H1 (cell line): ENCODE measurements around the gene ACYP1. TPM values are rescaled to one million over a fixed set of nuclear protein-coding genes. Genes with fewer than 3 reads are reported as not detected.

ENCODE experiments used
- CTCF ChIA-PET: fragments of 300-600 bp; sonication (Branson Sonifier 250); formaldehyde crosslinking; loops from one replicate; lab custom pipeline; 2021; ENCODE audit not compliant: partially characterized antibody; lab: Charles Lee
- POLR2A ChIA-PET: fragments of 300-600 bp; sonication (Branson Sonifier 250); formaldehyde crosslinking; loops from one replicate; lab custom pipeline; 2021; ENCODE audit warnings: inconsistent platforms; ENCODE audit not compliant: partially characterized antibody; lab: Charles Lee
- DNase-seq, 2 experiments: peaks; one replicate each; pipeline versions ENCODE4 v3.0.0 to v3.0.0-alpha.2; 2010 to 2022; ENCODE audit warnings: low spot score in 2 of 2, low read depth in 1 of 2, mixed read lengths in 1 of 2
- FAIRE-seq: peaks from 2 replicates; lab custom pipeline; 2011; peaks lifted over from hg19 to GRCh38; lab: Jason Lieb, UNC
- H2AFZ ChIP-seq: 2 replicates; pipeline ENCODE4 v1.8.1; 2012; ENCODE audit warnings: low read length, inconsistent platforms
- H2AK5ac ChIP-seq: 2 replicates; pipeline ENCODE4 v1.6.1; 2013; ENCODE audit warnings: low read depth, low read length
- H2BK120ac ChIP-seq: replicated peaks from 2 replicates; pipeline ENCODE3; 2013; ENCODE audit warnings: low read depth, low read length, inconsistent platforms
- H2BK12ac ChIP-seq: 2 replicates; pipeline ENCODE4 v1.6.1; 2013; ENCODE audit warnings: low read depth, low read length
- H2BK15ac ChIP-seq: 2 replicates; pipeline ENCODE4 v1.6.1; 2013; ENCODE audit warnings: low read length
- H2BK20ac ChIP-seq: 2 replicates; pipeline ENCODE4 v1.6.1; 2013; ENCODE audit warnings: low read length
- H2BK5ac ChIP-seq: 2 replicates; pipeline ENCODE4 v1.6.1; 2013; ENCODE audit warnings: low read depth, low read length
- H3K14ac ChIP-seq: 2 replicates; pipeline ENCODE4 v1.6.1; 2013; ENCODE audit warnings: inconsistent platforms; ENCODE audit not compliant: insufficient read length
- H3K18ac ChIP-seq: 2 replicates; pipeline ENCODE4 v1.6.1; 2013; ENCODE audit warnings: low read length; ENCODE audit errors: extremely low read depth
- H3K23ac ChIP-seq: 2 replicates; pipeline ENCODE4 v1.6.1; 2013; ENCODE audit warnings: inconsistent platforms; ENCODE audit not compliant: insufficient read length
- H3K23me2 ChIP-seq: 2 replicates; pipeline ENCODE4 v1.6.1; 2013; ENCODE audit warnings: low read depth, low read length
- H3K27ac ChIP-seq: 2 replicates; pipeline ENCODE4 v1.6.1; 2011; ENCODE audit warnings: low read depth, low read length, inconsistent platforms
- H3K27me3 ChIP-seq, 4 experiments: replicated peaks in 1 of 4; 1 replicate in 1 of 4; 2 replicates in 3 of 4; pipeline versions ENCODE4 v1.6.1 to v1.8.1; 2011 to 2013; ENCODE audit warnings: low read length in 3 of 4, mild to moderate bottlenecking in 3 of 4, inconsistent platforms in 2 of 4, mixed read lengths in 2 of 4, moderate library complexity in 1 of 4; ENCODE audit not compliant: control insufficient read depth in 3 of 4, insufficient read depth in 3 of 4; ENCODE audit errors: extremely low read depth in 1 of 4
- H3K36me3 ChIP-seq, 4 experiments: 2 replicates each; pipeline versions ENCODE4 v1.6.1 to v1.8.1; 2011 to 2013; ENCODE audit warnings: mild to moderate bottlenecking in 4 of 4, low read length in 3 of 4, moderate library complexity in 2 of 4, control low read depth in 1 of 4, inconsistent platforms in 1 of 4; ENCODE audit not compliant: insufficient read depth in 4 of 4, control insufficient read depth in 2 of 4
- H3K4ac ChIP-seq: replicated peaks from 2 replicates; pipeline ENCODE3; 2013; ENCODE audit warnings: low read length, low read depth, mixed read lengths, inconsistent platforms; ENCODE audit not compliant: insufficient read length
- H3K4me1 ChIP-seq, 4 experiments: replicated peaks in 1 of 4; 1 replicate in 1 of 4; 2 replicates in 3 of 4; pipeline versions ENCODE4 v1.6.1 to v1.8.1; 2011 to 2013; ENCODE audit warnings: low read length in 3 of 4, inconsistent platforms in 2 of 4, mixed read lengths in 1 of 4; ENCODE audit not compliant: insufficient read depth in 4 of 4, control insufficient read depth in 3 of 4
- H3K4me2 ChIP-seq, 2 experiments: 2 replicates each; pipeline versions ENCODE4 v1.6.1 to v1.8.1; 2011 to 2013; ENCODE audit warnings: low read depth in 2 of 2, low read length in 2 of 2, control low read depth in 1 of 2, inconsistent platforms in 1 of 2, mild to moderate bottlenecking in 1 of 2; ENCODE audit not compliant: insufficient read depth in 1 of 2
- H3K4me3 ChIP-seq, 4 experiments: fragments of 200-600, 300-600 bp in 1 of 4; sonication (generic), shearing (Covaris generic), sonication (Bioruptor Twin) in 1 of 4; 2 replicates each; pipeline versions ENCODE4 v1.5.1 to v1.8.1; 2011 to 2016; ENCODE audit warnings: low read length in 4 of 4, low read depth in 3 of 4, control low read depth in 2 of 4, inconsistent platforms in 2 of 4, mild to moderate bottlenecking in 2 of 4, mixed read lengths in 1 of 4, moderate library complexity in 1 of 4; ENCODE audit not compliant: insufficient read depth in 2 of 4; ENCODE audit errors: extremely low read depth in 1 of 4
- H3K56ac ChIP-seq: replicated peaks from 2 replicates; pipeline ENCODE3; 2013; ENCODE audit warnings: low read depth, mild to moderate bottlenecking, mixed read lengths, low read length, inconsistent platforms; ENCODE audit not compliant: insufficient read length
- H3K79me1 ChIP-seq: 2 replicates; pipeline ENCODE4 v1.6.1; 2013; ENCODE audit warnings: low read depth, low read length, control low read depth
- H3K79me2 ChIP-seq, 2 experiments: 2 replicates each; pipeline versions ENCODE4 v1.6.1 to v1.8.1; 2012 to 2013; ENCODE audit warnings: low read length in 2 of 2, mild to moderate bottlenecking in 2 of 2, inconsistent platforms in 1 of 2; ENCODE audit not compliant: insufficient read depth in 2 of 2, control insufficient read depth in 1 of 2
- H3K9ac ChIP-seq, 4 experiments: replicated peaks in 1 of 4; 1 replicate in 1 of 4; 2 replicates in 3 of 4; pipeline versions ENCODE4 v1.6.1 to v1.8.1; 2011 to 2013; ENCODE audit warnings: low read depth in 3 of 4, low read length in 3 of 4, control low read depth in 2 of 4, mild to moderate bottlenecking in 2 of 4, moderate library complexity in 2 of 4, inconsistent platforms in 1 of 4; ENCODE audit errors: extremely low read depth in 1 of 4
- H3K9me3 ChIP-seq, 2 experiments: 2 replicates each; pipeline versions ENCODE4 v1.6.1 to v1.8.1; 2012 to 2013; ENCODE audit warnings: mild to moderate bottlenecking in 2 of 2, moderate library complexity in 2 of 2, control low read depth in 1 of 2, inconsistent platforms in 1 of 2, low read depth in 1 of 2, low read length in 1 of 2, mixed read lengths in 1 of 2; ENCODE audit not compliant: insufficient read depth in 2 of 2
- H4K20me1 ChIP-seq, 2 experiments: replicated peaks in 1 of 2; 2 replicates each; pipeline versions ENCODE3 to v1.8.1; 2011 to 2013; ENCODE audit warnings: inconsistent platforms in 2 of 2, low read length in 2 of 2, mild to moderate bottlenecking in 1 of 2; ENCODE audit not compliant: insufficient read depth in 2 of 2, control insufficient read depth in 1 of 2
- H4K5ac ChIP-seq: 2 replicates; pipeline ENCODE4 v1.6.1; 2013; ENCODE audit warnings: low read length, low read depth, mixed read lengths, inconsistent platforms; ENCODE audit not compliant: insufficient read length
- H4K8ac ChIP-seq: 2 replicates; pipeline ENCODE4 v1.8.0; 2013; ENCODE audit warnings: mild to moderate bottlenecking, moderate library complexity, low read length, inconsistent platforms; ENCODE audit not compliant: insufficient read depth; ENCODE audit errors: extremely low read depth
- H4K91ac ChIP-seq: replicated peaks from 2 replicates; pipeline ENCODE3; 2013; ENCODE audit warnings: low read length, mixed read lengths, inconsistent platforms; ENCODE audit not compliant: insufficient read length
- ASH2L ChIP-seq: fragments of 200-600, 300-600 bp; sonication (generic); IDR thresholded peaks from one replicate; pipeline ENCODE4 v1.7.1; 2017; ENCODE audit warnings: low read length
- CBX5 ChIP-seq: fragments of 300-800, 300-1000 bp; sonication (generic); IDR thresholded peaks from 2 replicates; pipeline ENCODE4 v1.7.1; 2016; ENCODE audit warnings: antibody characterized with exemption, low read length, low read depth
- CBX8 ChIP-seq: fragments of 300-800, 300-1000 bp; sonication (generic); IDR thresholded peaks from 2 replicates; pipeline ENCODE4 v1.7.1; 2016; ENCODE audit warnings: low read depth, low read length, borderline replicate concordance
- CTBP2 ChIP-seq: IDR thresholded peaks from 2 replicates; pipeline ENCODE4 v1.7.0; 2011; ENCODE audit warnings: borderline replicate concordance, mild to moderate bottlenecking, moderate library complexity, mixed read lengths, low read length; ENCODE audit not compliant: insufficient read depth, insufficient read length
- FOSL1 ChIP-seq: IDR thresholded peaks from 2 replicates; pipeline ENCODE4 v1.6.1; 2011; ENCODE audit warnings: mild to moderate bottlenecking, low read depth, low read length, moderate library complexity; ENCODE audit not compliant: insufficient read depth
- JUN ChIP-seq: IDR thresholded peaks from 2 replicates; pipeline ENCODE4 v1.6.1; 2011; ENCODE audit warnings: low read depth, mild to moderate bottlenecking, improper control_type of control experiment, low read length
- KDM1A ChIP-seq: fragments of 200-600, 300-600 bp; sonication (generic); IDR thresholded peaks from 2 replicates; pipeline ENCODE4 v1.7.1; 2016; ENCODE audit warnings: mild to moderate bottlenecking, low read length, borderline replicate concordance
- SAP30 ChIP-seq: fragments of 300-600 bp; sonication (generic); IDR thresholded peaks from 2 replicates; pipeline ENCODE4 v1.7.1; 2012; ENCODE audit warnings: low read length, moderate library complexity, mild to moderate bottlenecking, inconsistent platforms; ENCODE audit not compliant: insufficient read depth, insufficient replicate concordance
- SIRT6 ChIP-seq: IDR thresholded peaks from one replicate; pipeline ENCODE4 v1.7.1; 2012; ENCODE audit warnings: low read length, inconsistent platforms
- SP1 ChIP-seq: IDR thresholded peaks from 2 replicates; pipeline ENCODE4 v1.6.1; 2011; ENCODE audit warnings: low read depth, low read length
- SRF ChIP-seq: IDR thresholded peaks from 2 replicates; pipeline ENCODE4 v1.6.1; 2011; ENCODE audit warnings: mild to moderate bottlenecking, low read depth, low read length, moderate library complexity
- YY1 ChIP-seq: IDR thresholded peaks from 2 replicates; pipeline ENCODE4 v1.6.1; 2011; ENCODE audit warnings: low read depth, mild to moderate bottlenecking, low read length
- WGBS, 2 experiments: shearing (Covaris generic) in 1 of 2; methylation state at CpG; one replicate each; pipeline versions ENCODE4 v1.1.6 to v1.1.7; 2013 to 2015; ENCODE audit warnings: low lambda C conversion rate in 2 of 2, mixed read lengths in 2 of 2, inconsistent platforms in 1 of 2, low coverage in 1 of 2, missing lambda C conversion rate in 1 of 2; ENCODE audit not compliant: insufficient replicate concordance in 2 of 2, insufficient coverage in 1 of 2, insufficient read length in 1 of 2; ENCODE audit errors: extremely low coverage in 1 of 2, missing lambda C conversion rate in 1 of 2; 5-methylcytosine and 5-hydroxymethylcytosine counted together
- polyA plus RNA-seq, 7 experiments: library from polyadenylated mRNA; depleted of rRNA in 3 of 7; stranded (reverse) in 5 of 7; unstranded in 2 of 7; fragments of >200 nt in 5 of 7; fragments of 200-250 nt in 2 of 7; gene quantifications; 1 replicate in 5 of 7; 2 replicates in 1 of 7; 4 replicates in 1 of 7; pipeline versions ENCODE4 v1.2.1 to v1.2.3, GENCODE V29; 2011 to 2013; ENCODE audit warnings: missing spikeins in 2 of 7, mixed read lengths in 2 of 7
- total RNA-seq: library from RNA; stranded (reverse); fragmentation: NEBNext Ultra II Directional; extraction: Animal tissue kit (Norgen Biotek cat#: 25700); gene quantifications from 2 replicates; pipeline ENCODE4 v1.2.1, GENCODE V29; 2021
- TF ChIP-seq, protein P1 (sequence below): IDR thresholded peaks from 2 replicates; pipeline ENCODE4 v1.6.1; 2012; ENCODE audit warnings: low read length, inconsistent platforms

The ACYP1 gene
- total and polyA plus RNA-seq, 2 of the 8 experiments (the other 6 are each of a cell fraction or from before 2014, with no cell fraction given): 22.3 to 24.8 TPM

DNA sequence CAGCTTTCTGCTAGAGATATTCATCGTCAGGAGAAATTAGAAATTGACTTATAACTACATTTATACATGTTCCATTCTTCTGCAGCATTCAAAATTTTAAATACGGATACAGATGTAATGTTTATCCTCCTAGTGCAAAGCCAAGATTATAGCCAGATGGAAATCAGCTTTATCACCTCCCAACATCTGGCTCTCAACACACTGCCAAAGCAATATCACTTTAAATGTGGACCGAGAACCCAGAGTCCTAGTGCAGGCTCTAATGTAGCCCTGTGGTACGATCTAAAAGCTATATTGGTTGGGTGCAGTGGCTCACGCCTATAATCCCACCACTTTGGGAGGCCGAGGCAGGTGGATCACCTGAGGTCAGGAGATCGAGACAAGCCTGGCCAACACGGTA is 19.1 kb downstream of the ACYP1 start:
- no peak for FAIRE-seq
- no peak for DNase-seq
- POLR2A ChIA-PET: interaction anchor here (1.2 to 1.7 kb wide), 4 partner anchors 19 to 65 kb away, joined by 3 to 4 read pairs (median 3); partner anchors contain the start of gene ACYP1
- TF ChIP-seq, protein P1, sequence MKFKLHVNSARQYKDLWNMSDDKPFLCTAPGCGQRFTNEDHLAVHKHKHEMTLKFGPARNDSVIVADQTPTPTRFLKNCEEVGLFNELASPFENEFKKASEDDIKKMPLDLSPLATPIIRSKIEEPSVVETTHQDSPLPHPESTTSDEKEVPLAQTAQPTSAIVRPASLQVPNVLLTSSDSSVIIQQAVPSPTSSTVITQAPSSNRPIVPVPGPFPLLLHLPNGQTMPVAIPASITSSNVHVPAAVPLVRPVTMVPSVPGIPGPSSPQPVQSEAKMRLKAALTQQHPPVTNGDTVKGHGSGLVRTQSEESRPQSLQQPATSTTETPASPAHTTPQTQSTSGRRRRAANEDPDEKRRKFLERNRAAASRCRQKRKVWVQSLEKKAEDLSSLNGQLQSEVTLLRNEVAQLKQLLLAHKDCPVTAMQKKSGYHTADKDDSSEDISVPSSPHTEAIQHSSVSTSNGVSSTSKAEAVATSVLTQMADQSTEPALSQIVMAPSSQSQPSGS: no peak
- no peak for TF ChIP-seq CBX8
- TF ChIP-seq SP1: no peak
- no peak for TF ChIP-seq JUN
- no peak for TF ChIP-seq SAP30
- no peak for TF ChIP-seq SIRT6
- no peak for TF ChIP-seq SRF
- TF ChIP-seq CTBP2: no peak
- TF ChIP-seq KDM1A: no peak
- no peak for TF ChIP-seq ASH2L
- no peak for TF ChIP-seq FOSL1
- no peak for TF ChIP-seq YY1
- no peak for TF ChIP-seq CBX5

More for the DNA sequence above, 19.1 kb downstream of the ACYP1 start:
- H2BK5ac ChIP-seq: no peak overlapping the region
- no peaks in the 10 kb centered on the region for H3K27me3 ChIP-seq
- H4K20me1 ChIP-seq: no peaks in the 10 kb centered on the region
- H4K5ac ChIP-seq: no peak overlapping the region
- H3K23me2 ChIP-seq: no peaks in the 10 kb centered on the region
- H3K23ac ChIP-seq: no peak overlapping the region
- no peak overlapping the region for H2BK15ac ChIP-seq
- no peaks in the 10 kb centered on the region for H3K79me1 ChIP-seq
- no peak overlapping the region for H3K18ac ChIP-seq
- H2BK120ac ChIP-seq: no peak overlapping the region
- H3K56ac ChIP-seq: no peak overlapping the region
- no peak overlapping the region for H3K4me3 ChIP-seq
- H3K9me3 ChIP-seq: no peaks in the 10 kb centered on the region
- 93% methylated on average over 8 of the region's 8 CpGs; no CpG with 5 or more reads in 1 of the 2 experiments for WGBS, 2 experiments
- H2AFZ ChIP-seq: no peak overlapping the region
- no peak overlapping the region for H3K27ac ChIP-seq
- CTCF ChIA-PET: interaction anchor here (1.2 to 3.4 kb wide), 2 partner anchors 44 to 100 kb away, joined by 3 to 12 read pairs; no protein-coding TSS in a partner anchor
- no peak overlapping the region for H3K14ac ChIP-seq
- no peak overlapping the region for H4K8ac ChIP-seq
- H2BK20ac ChIP-seq: no peak overlapping the region
- H3K9ac ChIP-seq: no peak overlapping the region
- H4K91ac ChIP-seq: no peak overlapping the region
- no peak overlapping the region for H2AK5ac ChIP-seq
- no peaks in the 10 kb centered on the region for H3K79me2 ChIP-seq
- H3K36me3 ChIP-seq: peaks cover 0 to 15% (median 1%) of the 10 kb centered on the region in 4 experiments; a peak in 5 of 8 replicates
- no peak overlapping the region for H3K4ac ChIP-seq
- no peak overlapping the region for H2BK12ac ChIP-seq
- no peak overlapping the region for H3K4me2 ChIP-seq
- H3K4me1 ChIP-seq: no peaks in the 10 kb centered on the region
